NB4 (cell line): Measurements from ENCODE around the gene COBL.

Source experiments
- DNase-seq: peaks from one replicate; pipeline ENCODE4 v3.0.0; 2010; ENCODE audit warnings: low read depth
- H3K4me3 ChIP-seq: one replicate; pipeline ENCODE4 v1.5.1; 2011; ENCODE audit warnings: mild to moderate bottlenecking, low read depth, low read length, moderate library complexity
- CTCF ChIP-seq: IDR thresholded peaks from one replicate; pipeline ENCODE4 v1.5.1; 2012; ENCODE audit warnings: low read depth, low read length
- MAX ChIP-seq: IDR thresholded peaks from 2 replicates; pipeline ENCODE4 v1.6.1; 2011; ENCODE audit warnings: low read depth, low read length
- MYC ChIP-seq: IDR thresholded peaks from 2 replicates; pipeline ENCODE4 v1.6.1; 2011; ENCODE audit warnings: low read depth, low read length
- POLR2A ChIP-seq: IDR thresholded peaks from 2 replicates; pipeline ENCODE4 v1.6.1; 2011; ENCODE audit warnings: mild to moderate bottlenecking; ENCODE audit not compliant: insufficient read length; ENCODE audit errors: extremely low read depth

Gene COBL

GRCh38 chr7:51243631-51244030 lies 73.0 kb downstream of the COBL start:
- no peak for TF ChIP-seq MYC
- TF ChIP-seq CTCF, result no peak
- TF ChIP-seq POLR2A, result no peak
- TF ChIP-seq MAX, result no peak
- no peak overlapping the region for H3K4me3 ChIP-seq
- no peak for DNase-seq

GRCh38 chr7:51242881-51243518 lies 73.6 kb downstream of the COBL start:
- H3K4me3 ChIP-seq, result no peak overlapping the region
- peak; percentile 11 for DNase-seq
- TF ChIP-seq POLR2A (no peak), MYC (no peak), MAX (no peak), CTCF (no peak)

DNA sequence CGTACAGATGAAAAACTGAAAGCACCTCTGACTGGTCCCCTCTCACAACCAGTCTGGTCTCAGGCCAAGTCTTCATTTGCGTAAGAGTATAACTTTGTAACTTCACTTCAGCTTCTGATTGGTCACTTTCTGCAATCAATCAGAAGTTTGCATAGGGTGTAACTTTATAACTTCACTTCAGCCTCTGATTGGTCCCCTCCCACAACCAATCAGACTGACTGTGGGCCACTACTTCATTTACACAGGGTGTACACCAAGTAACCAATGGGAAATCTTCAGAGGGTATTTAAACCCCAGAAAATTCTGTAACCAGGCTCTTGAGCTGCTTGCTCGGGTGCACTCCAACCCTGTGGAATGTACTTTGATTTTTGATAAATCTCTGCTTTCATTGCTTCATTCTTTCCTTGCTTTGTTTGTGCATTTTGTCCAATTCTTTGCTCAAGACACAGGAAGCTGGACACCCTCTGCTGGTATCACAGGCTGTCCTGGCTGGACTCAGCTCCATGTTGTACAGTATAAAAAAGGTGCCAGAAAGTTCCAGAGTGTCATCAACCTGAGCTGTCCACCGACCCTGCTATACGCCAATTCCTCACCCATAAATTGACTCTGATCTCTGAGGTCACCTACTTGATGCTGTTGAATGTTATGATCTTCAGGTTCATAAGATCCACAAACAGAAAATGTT lies 74.5 kb downstream of the COBL start:
- TF ChIP-seq CTCF (no peak), MYC (no peak), POLR2A (no peak), MAX (no peak)
- H3K4me3 ChIP-seq, result no peak overlapping the region
- DNase-seq, result peak; percentile 11

- TF ChIP-seq CTCF (no peak), MAX (no peak), POLR2A (no peak), MYC (no peak)
- no peak for DNase-seq
- no peak overlapping the region for H3K4me3 ChIP-seq
These were observed 75.7 kb downstream of the COBL start for GRCh38 chr7:51240868-51241267.

- TF ChIP-seq MYC (no peak), POLR2A (no peak), MAX (no peak), CTCF (no peak)
- DNase-seq, result no peak
- no peak overlapping the region for H3K4me3 ChIP-seq
These were observed 76.9 kb downstream of the COBL start for GRCh38 chr7:51239691-51240090.

GRCh38 chr7:51238981-51239495 lies 77.6 kb downstream of the COBL start:
- no peak for DNase-seq

More at GRCh38 chr7:51238981-51239495, 77.6 kb downstream of the COBL start:
- H3K4me3 ChIP-seq, result no peak overlapping the region
- TF ChIP-seq POLR2A (no peak), CTCF (no peak), MAX (no peak), MYC (no peak)
